K562 (cell line): ENCODE data around the gene CAVIN1. TPM values are rescaled to one million over a fixed set of nuclear protein-coding genes. Genes with fewer than 3 reads are reported as not detected.

ENCODE experiments used
- CREB5 ChIP-seq: fragments of 250-450 bp; sonication (Bioruptor Pico); IDR thresholded peaks from 2 replicates; pipeline ENCODE4 v1.5.0; 2020; ENCODE audit warnings: mild to moderate bottlenecking
- HMG20B ChIP-seq: fragments of 250-450 bp; sonication (Bioruptor Pico); IDR thresholded peaks from 2 replicates; pipeline ENCODE4 v1.5.0; 2021; ENCODE audit warnings: mild to moderate bottlenecking
- MYC ChIP-seq, 2 experiments: fragments of 250-450 bp in 1 of 2; sonication (Bioruptor Pico) in 1 of 2; IDR thresholded peaks; 2 replicates each; pipeline versions ENCODE4 v1.5.1 to v1.6.1; 2012 to 2021; ENCODE audit warnings: low read depth in 2 of 2, borderline replicate concordance in 1 of 2, improper control_type of control experiment in 1 of 2, low read length in 1 of 2, mild to moderate bottlenecking in 1 of 2, moderate library complexity in 1 of 2
- PHF8 ChIP-seq: fragments of 200-600 bp; sonication (generic); IDR thresholded peaks from 2 replicates; pipeline ENCODE4 v1.6.1; 2012; ENCODE audit warnings: mixed run types, mild to moderate bottlenecking, inconsistent platforms, low read length, moderate library complexity, borderline replicate concordance
- PML ChIP-seq: IDR thresholded peaks from 2 replicates; pipeline ENCODE4 v1.6.1; 2012; ENCODE audit warnings: low read length, inconsistent platforms
- RB1 ChIP-seq: fragments of 450-650 bp; IDR thresholded peaks from 2 replicates; pipeline ENCODE4 v1.6.1; 2017; ENCODE audit warnings: low read depth, mild to moderate bottlenecking
- RBBP5 ChIP-seq: fragments of 200-600 bp; sonication (generic); IDR thresholded peaks from 2 replicates; pipeline ENCODE4 v1.6.1; 2012; ENCODE audit warnings: borderline replicate concordance, mild to moderate bottlenecking, low read length, control low read depth, inconsistent platforms; ENCODE audit not compliant: insufficient read depth, poor library complexity, severe bottlenecking
- SMARCE1 ChIP-seq: fragments of 450-650 bp; IDR thresholded peaks from 2 replicates; pipeline ENCODE4 v1.7.1; 2016; ENCODE audit warnings: mild to moderate bottlenecking
- SPI1 ChIP-seq: IDR thresholded peaks from 2 replicates; pipeline ENCODE4 v1.6.1; 2011; ENCODE audit warnings: low read depth, low read length, control low read depth, borderline replicate concordance
- THRAP3 ChIP-seq: fragments of 450-650 bp; IDR thresholded peaks from 2 replicates; pipeline ENCODE4 v1.6.1; 2016; ENCODE audit warnings: mild to moderate bottlenecking, inconsistent platforms, borderline replicate concordance
- ZBTB17 ChIP-seq: fragments of 450-650 bp; formaldehyde crosslinking; IDR thresholded peaks from 2 replicates; pipeline ENCODE4 v1.4.0; 2020; ENCODE audit warnings: mild to moderate bottlenecking
- ZBTB7A ChIP-seq: IDR thresholded peaks from 2 replicates; pipeline ENCODE4 v1.6.1; 2011; ENCODE audit warnings: low read depth, mild to moderate bottlenecking, low read length, moderate library complexity, borderline replicate concordance; ENCODE audit not compliant: control insufficient read depth
- ZFX ChIP-seq: sonication (generic); formaldehyde crosslinking; IDR thresholded peaks from 2 replicates; pipeline ENCODE4 v1.8.0; 2022; ENCODE audit warnings: mild to moderate bottlenecking, missing genetic modification reagents, moderate library complexity
- polyA plus RNA-seq, 8 experiments: library from polyadenylated mRNA; depleted of rRNA in 4 of 8; stranded (reverse) in 5 of 8; unstranded in 3 of 8; fragments of >200 nt; fragmentation: Nextera tagmentation in 2 of 8; fragmentation: Illumina TruSeq in 1 of 8; extraction: Ambion mirVana in 2 of 8; extraction: Trizol in 1 of 8; gene quantifications; 2 replicates each; pipeline versions ENCODE4 v1.2.1 to v1.2.3, GENCODE V29; 2011 to 2014; ENCODE audit warnings: inconsistent platforms in 1 of 8, missing spikeins in 1 of 8
- total RNA-seq, 7 experiments: library from RNA; depleted of rRNA in 6 of 7; stranded (reverse); fragments of >200 nt in 6 of 7; fragmentation: Illumina TruSeq in 2 of 7; extraction: Trizol in 2 of 7; gene quantifications; 2 replicates each; pipeline versions ENCODE4 v1.2.1 to v1.2.3, GENCODE V29; 2011 to 2021; ENCODE audit warnings: low replicate concordance in 1 of 7
- TF ChIP-seq, protein P1 (sequence below): conservative IDR thresholded peaks from 2 replicates; pipeline ENCODE4 v1.6.1; 2011; ENCODE audit warnings: low read depth, mild to moderate bottlenecking, low read length; ENCODE audit not compliant: control insufficient read depth
- TF ChIP-seq, protein P2 (sequence below): fragments of 450-650 bp; IDR thresholded peaks from 2 replicates; pipeline ENCODE4 v1.6.1; 2016; ENCODE audit warnings: borderline replicate concordance
- TF ChIP-seq, protein P3 (sequence below): fragments of 450-650 bp; conservative IDR thresholded peaks from 2 replicates; pipeline ENCODE4 v1.6.1; 2016; ENCODE audit warnings: missing genetic modification characterization, low read depth, mild to moderate bottlenecking, control low read depth, missing compliant biosample characterization
- TF ChIP-seq, protein P4 (sequence below), 2 experiments: fragments of 450-650 bp; IDR thresholded peaks; 2 replicates each; pipeline ENCODE4 v1.6.1; 2016

CAVIN1 gene
- total and polyA plus RNA-seq, 9 of the 15 experiments (the other 6 are each of a cell fraction or from before 2014, with no cell fraction given), result 6.8 to 162 (median 74.5) TPM

GRCh38 chr17:42387661-42388380 lies 35.2 kb downstream of the CAVIN1 start (continued):
- peak; percentile 87 for TF ChIP-seq RBBP5
- 0 out of 2 replicates have a peak, but pooled peaks have one; percentile 31 for TF ChIP-seq ZBTB7A
- TF ChIP-seq, protein P1, sequence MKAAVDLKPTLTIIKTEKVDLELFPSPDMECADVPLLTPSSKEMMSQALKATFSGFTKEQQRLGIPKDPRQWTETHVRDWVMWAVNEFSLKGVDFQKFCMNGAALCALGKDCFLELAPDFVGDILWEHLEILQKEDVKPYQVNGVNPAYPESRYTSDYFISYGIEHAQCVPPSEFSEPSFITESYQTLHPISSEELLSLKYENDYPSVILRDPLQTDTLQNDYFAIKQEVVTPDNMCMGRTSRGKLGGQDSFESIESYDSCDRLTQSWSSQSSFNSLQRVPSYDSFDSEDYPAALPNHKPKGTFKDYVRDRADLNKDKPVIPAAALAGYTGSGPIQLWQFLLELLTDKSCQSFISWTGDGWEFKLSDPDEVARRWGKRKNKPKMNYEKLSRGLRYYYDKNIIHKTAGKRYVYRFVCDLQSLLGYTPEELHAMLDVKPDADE, result 0 out of 2 replicates have a peak, but pooled peaks have one; percentile 7
- peak; percentile 36; the same call in 1 of the 2 replicates for TF ChIP-seq ZBTB17 (CRISPR knock-in tag)
- TF ChIP-seq SPI1, result peak; percentile 68
- TF ChIP-seq ZFX (CRISPR knock-in tag), result peak; percentile 77
- no peak for TF ChIP-seq CREB5 (CRISPR knock-in tag)
- TF ChIP-seq RB1, result 0 out of 2 replicates have a peak, but pooled peaks have one; percentile 26
- TF ChIP-seq MYC (IDR thresholded peaks at IDR 0.05; ENCODE audit: low read depth, low read length), result no peak
- TF ChIP-seq MYC (CRISPR knock-in tag; IDR thresholded peaks at IDR 0.05; ENCODE audit: borderline replicate concordance, low read depth), result no peak
- TF ChIP-seq, protein P2, sequence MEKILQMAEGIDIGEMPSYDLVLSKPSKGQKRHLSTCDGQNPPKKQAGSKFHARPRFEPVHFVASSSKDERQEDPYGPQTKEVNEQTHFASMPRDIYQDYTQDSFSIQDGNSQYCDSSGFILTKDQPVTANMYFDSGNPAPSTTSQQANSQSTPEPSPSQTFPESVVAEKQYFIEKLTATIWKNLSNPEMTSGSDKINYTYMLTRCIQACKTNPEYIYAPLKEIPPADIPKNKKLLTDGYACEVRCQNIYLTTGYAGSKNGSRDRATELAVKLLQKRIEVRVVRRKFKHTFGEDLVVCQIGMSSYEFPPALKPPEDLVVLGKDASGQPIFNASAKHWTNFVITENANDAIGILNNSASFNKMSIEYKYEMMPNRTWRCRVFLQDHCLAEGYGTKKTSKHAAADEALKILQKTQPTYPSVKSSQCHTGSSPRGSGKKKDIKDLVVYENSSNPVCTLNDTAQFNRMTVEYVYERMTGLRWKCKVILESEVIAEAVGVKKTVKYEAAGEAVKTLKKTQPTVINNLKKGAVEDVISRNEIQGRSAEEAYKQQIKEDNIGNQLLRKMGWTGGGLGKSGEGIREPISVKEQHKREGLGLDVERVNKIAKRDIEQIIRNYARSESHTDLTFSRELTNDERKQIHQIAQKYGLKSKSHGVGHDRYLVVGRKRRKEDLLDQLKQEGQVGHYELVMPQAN, result peak; percentile 66; the same call in 1 of the 2 replicates
- TF ChIP-seq, protein P3, sequence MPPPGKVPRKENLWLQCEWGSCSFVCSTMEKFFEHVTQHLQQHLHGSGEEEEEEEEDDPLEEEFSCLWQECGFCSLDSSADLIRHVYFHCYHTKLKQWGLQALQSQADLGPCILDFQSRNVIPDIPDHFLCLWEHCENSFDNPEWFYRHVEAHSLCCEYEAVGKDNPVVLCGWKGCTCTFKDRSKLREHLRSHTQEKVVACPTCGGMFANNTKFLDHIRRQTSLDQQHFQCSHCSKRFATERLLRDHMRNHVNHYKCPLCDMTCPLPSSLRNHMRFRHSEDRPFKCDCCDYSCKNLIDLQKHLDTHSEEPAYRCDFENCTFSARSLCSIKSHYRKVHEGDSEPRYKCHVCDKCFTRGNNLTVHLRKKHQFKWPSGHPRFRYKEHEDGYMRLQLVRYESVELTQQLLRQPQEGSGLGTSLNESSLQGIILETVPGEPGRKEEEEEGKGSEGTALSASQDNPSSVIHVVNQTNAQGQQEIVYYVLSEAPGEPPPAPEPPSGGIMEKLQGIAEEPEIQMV, result no peak
- peak; percentile 69; the same call in 1 of the 2 replicates for TF ChIP-seq PHF8
- no peak for TF ChIP-seq THRAP3
- no peak for TF ChIP-seq PML
- TF ChIP-seq, protein P4, sequence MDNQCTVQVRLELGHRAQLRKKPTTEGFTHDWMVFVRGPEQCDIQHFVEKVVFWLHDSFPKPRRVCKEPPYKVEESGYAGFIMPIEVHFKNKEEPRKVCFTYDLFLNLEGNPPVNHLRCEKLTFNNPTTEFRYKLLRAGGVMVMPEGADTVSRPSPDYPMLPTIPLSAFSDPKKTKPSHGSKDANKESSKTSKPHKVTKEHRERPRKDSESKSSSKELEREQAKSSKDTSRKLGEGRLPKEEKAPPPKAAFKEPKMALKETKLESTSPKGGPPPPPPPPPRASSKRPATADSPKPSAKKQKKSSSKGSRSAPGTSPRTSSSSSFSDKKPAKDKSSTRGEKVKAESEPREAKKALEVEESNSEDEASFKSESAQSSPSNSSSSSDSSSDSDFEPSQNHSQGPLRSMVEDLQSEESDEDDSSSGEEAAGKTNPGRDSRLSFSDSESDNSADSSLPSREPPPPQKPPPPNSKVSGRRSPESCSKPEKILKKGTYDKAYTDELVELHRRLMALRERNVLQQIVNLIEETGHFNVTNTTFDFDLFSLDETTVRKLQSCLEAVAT (IDR thresholded peaks at IDR 0.05), result 0 out of 4 replicates have a peak, but pooled peaks of 1 of the 2 experiments have one; percentile 26
- no peak for TF ChIP-seq HMG20B (CRISPR knock-in tag)
- 0 out of 2 replicates have a peak, but pooled peaks have one; percentile 38 for TF ChIP-seq SMARCE1
